Progenitor cell of endocrine pancreas (in vitro differentiated cells): ENCODE data around the gene CCDC92. TPM values are rescaled to one million over a fixed set of nuclear protein-coding genes. Genes with fewer than 3 reads are reported as not detected.
A peak's percentile ranks its signal among the peaks of the same experiment; 100 is the strongest.

Experiments
- DNase-seq: peaks from one replicate; pipeline ENCODE4 v3.0.0; 2021; ENCODE audit warnings: low spot score; ENCODE audit not compliant: unreplicated experiment
- H3K27ac Mint-ChIP-seq: 2 replicates; pipeline ENCODE4 v1.8.0; 2021; ENCODE audit warnings: mild to moderate bottlenecking, moderate library complexity, mixed read lengths
- H3K27me3 Mint-ChIP-seq: 2 replicates; pipeline ENCODE4 v1.8.0; 2021; ENCODE audit warnings: mixed read lengths
- H3K36me3 Mint-ChIP-seq: 2 replicates; pipeline ENCODE4 v1.8.0; 2022; ENCODE audit warnings: mixed read lengths; ENCODE audit not compliant: insufficient read depth
- H3K4me1 Mint-ChIP-seq: 2 replicates; pipeline ENCODE4 v1.8.0; 2021; ENCODE audit warnings: low read depth, mixed read lengths
- H3K4me3 Mint-ChIP-seq: 2 replicates; pipeline ENCODE4 v1.8.0; 2021; ENCODE audit warnings: low read depth, mild to moderate bottlenecking, moderate library complexity, mixed read lengths
- H3K9me3 Mint-ChIP-seq: 2 replicates; pipeline ENCODE4 v1.8.0; 2021; ENCODE audit warnings: low read depth, mixed read lengths
- total RNA-seq: library from RNA; stranded (reverse); gene quantifications from 2 replicates; pipeline ENCODE4 v1.2.1, GENCODE V29; 2021
- TF ChIP-seq, protein P1 (sequence below): fragments of 200-600 bp; sonication (generic); IDR thresholded peaks from one replicate; pipeline ENCODE4 v1.5.0; 2021; ENCODE audit warnings: antibody characterized with exemption, mild to moderate bottlenecking; ENCODE audit not compliant: unreplicated experiment

CCDC92 gene
- total RNA-seq, 1 donor from 2014 or later: 59.1 TPM

DNA sequence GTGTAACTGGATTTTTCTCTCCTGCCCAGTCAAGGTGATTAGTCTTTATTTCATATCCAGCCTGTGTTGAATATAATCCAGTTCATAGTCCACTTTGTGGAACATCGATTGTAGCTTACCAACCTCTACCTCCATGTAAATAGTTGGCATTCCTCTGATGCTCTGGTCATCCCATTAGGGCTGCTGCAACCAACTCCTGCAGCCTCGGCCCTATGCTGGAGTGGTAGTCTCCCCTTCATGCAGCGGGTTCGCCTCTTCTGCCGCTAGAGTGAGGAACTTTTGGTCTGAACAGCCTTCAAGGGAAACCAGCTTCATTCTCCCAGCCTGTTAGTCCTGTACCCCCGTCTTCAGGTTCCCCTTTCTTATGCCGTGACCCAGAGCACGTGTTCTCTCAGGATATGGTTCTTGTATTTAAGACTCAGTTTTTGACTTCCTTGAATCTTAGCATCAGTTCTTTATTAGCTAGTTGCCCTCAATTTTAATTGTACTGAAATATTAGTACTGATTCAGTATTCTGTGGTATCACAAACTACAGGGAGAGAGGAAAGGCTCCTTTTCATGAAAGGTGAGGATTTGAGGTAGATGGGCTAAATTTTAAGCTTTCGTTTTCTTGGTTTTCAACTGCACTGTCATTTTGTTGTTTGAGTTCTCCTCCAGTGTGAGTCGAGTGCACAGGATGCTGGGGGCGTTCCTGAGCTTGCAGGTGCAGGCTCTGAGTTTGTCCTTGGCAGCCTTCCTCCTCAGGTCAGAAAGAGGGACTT lies 33.6 kb upstream of the CCDC92 start:
- H3K4me3 Mint-ChIP-seq: no peak overlapping the region
- peak overlapping the region; percentile 65 for H3K27ac Mint-ChIP-seq
- H3K27me3 Mint-ChIP-seq: no peaks in the 10 kb centered on the region
- TF ChIP-seq, protein P1, sequence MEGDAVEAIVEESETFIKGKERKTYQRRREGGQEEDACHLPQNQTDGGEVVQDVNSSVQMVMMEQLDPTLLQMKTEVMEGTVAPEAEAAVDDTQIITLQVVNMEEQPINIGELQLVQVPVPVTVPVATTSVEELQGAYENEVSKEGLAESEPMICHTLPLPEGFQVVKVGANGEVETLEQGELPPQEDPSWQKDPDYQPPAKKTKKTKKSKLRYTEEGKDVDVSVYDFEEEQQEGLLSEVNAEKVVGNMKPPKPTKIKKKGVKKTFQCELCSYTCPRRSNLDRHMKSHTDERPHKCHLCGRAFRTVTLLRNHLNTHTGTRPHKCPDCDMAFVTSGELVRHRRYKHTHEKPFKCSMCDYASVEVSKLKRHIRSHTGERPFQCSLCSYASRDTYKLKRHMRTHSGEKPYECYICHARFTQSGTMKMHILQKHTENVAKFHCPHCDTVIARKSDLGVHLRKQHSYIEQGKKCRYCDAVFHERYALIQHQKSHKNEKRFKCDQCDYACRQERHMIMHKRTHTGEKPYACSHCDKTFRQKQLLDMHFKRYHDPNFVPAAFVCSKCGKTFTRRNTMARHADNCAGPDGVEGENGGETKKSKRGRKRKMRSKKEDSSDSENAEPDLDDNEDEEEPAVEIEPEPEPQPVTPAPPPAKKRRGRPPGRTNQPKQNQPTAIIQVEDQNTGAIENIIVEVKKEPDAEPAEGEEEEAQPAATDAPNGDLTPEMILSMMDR: no peak
- no peaks in the 10 kb centered on the region for H3K9me3 Mint-ChIP-seq
- no peak for DNase-seq
- no peaks in the 10 kb centered on the region for H3K4me1 Mint-ChIP-seq
- H3K36me3 Mint-ChIP-seq: peaks cover 15% of the 10 kb centered on the region

GRCh38 chr12:124004233-124004875 lies 31.7 kb upstream of the CCDC92 start:
- H3K36me3 Mint-ChIP-seq: peaks cover 9% of the 10 kb centered on the region
- no peaks in the 10 kb centered on the region for H3K4me1 Mint-ChIP-seq
- no peak overlapping the region for H3K27ac Mint-ChIP-seq
- TF ChIP-seq, protein P1: no peak
- no peaks in the 10 kb centered on the region for H3K27me3 Mint-ChIP-seq
- no peak overlapping the region for H3K4me3 Mint-ChIP-seq
- no peak for DNase-seq
- no peaks in the 10 kb centered on the region for H3K9me3 Mint-ChIP-seq

DNA sequence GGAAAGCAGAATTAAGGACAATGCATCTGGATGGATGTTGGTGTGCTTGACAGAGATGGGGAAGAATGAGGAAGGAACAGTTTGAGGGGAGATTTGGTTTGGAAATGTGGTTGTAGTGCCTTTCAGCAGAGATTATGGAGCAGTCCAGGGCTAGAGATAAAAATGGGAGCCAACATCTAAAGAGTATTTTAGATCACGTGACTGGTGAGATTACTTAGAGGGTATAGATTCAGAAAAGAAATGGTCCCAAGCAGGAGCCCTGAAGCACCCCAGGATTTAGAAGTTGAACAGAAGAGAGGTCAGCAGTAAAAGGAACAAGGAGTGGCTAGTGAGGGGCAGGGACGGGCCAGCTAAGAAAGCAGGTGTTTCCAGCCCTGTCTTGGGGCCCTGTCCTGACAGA lies 30.0 kb upstream of the CCDC92 start:
- Mint-ChIP-seq H3K9me3 (no peaks in the 10 kb centered on the region), H3K4me3 (no peak overlapping the region), H3K27ac (no peak overlapping the region), H3K4me1 (peaks cover 1% of the 10 kb centered on the region), H3K36me3 (peaks cover 6% of the 10 kb centered on the region), H3K27me3 (no peaks in the 10 kb centered on the region)
- DNase-seq: no peak
- TF ChIP-seq, protein P1: no peak

DNA sequence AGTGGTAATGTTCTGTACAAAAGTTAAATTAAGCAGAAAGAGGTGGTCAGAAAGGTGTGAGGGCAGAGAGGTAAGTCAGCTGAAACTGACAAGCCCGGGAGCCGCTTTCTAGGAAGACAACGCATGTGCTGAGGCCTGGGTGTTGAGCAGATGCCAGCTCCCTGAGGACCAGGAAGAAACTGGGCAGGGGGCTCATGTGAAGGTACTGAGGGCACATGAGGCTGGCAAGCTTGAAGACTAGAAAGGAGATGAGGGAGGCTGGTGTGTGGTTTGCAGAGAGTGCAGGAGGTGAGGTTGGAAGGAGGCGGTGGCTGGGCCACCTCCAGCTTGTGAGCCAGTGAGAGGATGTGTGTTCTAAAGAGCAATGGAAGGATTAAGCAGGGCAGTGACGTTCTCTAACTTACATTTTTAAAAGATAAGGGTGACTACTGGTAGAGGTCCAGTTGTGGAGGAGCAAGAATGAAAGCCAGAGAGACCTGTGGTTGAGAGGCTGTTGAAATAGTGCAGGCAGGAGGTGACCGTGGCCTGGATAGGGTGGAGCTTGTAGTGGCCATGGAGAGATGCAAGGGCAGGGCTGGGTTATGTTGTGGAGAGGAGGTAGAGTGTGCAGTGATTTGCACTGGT lies 29.5 kb upstream of the CCDC92 start:
- no peaks in the 10 kb centered on the region for H3K27me3 Mint-ChIP-seq
- no peak overlapping the region for H3K4me3 Mint-ChIP-seq
- H3K9me3 Mint-ChIP-seq: no peaks in the 10 kb centered on the region
- H3K4me1 Mint-ChIP-seq: peaks cover 4% of the 10 kb centered on the region
- H3K36me3 Mint-ChIP-seq: peaks cover 5% of the 10 kb centered on the region
- no peak overlapping the region for H3K27ac Mint-ChIP-seq
- TF ChIP-seq, protein P1: no peak
- DNase-seq: no peak

- H3K27ac Mint-ChIP-seq: no peak overlapping the region
- H3K9me3 Mint-ChIP-seq: no peaks in the 10 kb centered on the region
- peaks cover 4% of the 10 kb centered on the region for H3K36me3 Mint-ChIP-seq
- no peak overlapping the region for H3K4me3 Mint-ChIP-seq
- no peaks in the 10 kb centered on the region for H3K27me3 Mint-ChIP-seq
- TF ChIP-seq, protein P1: no peak
- peaks cover 11% of the 10 kb centered on the region for H3K4me1 Mint-ChIP-seq
- DNase-seq: no peak
Observed at GRCh38 chr12:124001343-124001742, 28.7 kb upstream of the CCDC92 start.
